LNCaP clone FGC (cell line): Measurements from ENCODE around the gene VSIG10L2.

Experiments
- DNase-seq: peaks from one replicate; pipeline ENCODE4 v3.0.0-alpha.2; 2011; ENCODE audit warnings: low read depth
- H3K4me3 ChIP-seq: 2 replicates; pipeline ENCODE4 v1.5.1; 2011; ENCODE audit warnings: mild to moderate bottlenecking, low read depth, low read length, control low read depth
- TF ChIP-seq, protein P1 (sequence below): IDR thresholded peaks from 2 replicates; pipeline ENCODE4 v1.5.1; 2012; ENCODE audit warnings: mild to moderate bottlenecking; ENCODE audit not compliant: control insufficient read depth, insufficient read depth; ENCODE audit errors: extremely low read depth

VSIG10L2 gene

DNA sequence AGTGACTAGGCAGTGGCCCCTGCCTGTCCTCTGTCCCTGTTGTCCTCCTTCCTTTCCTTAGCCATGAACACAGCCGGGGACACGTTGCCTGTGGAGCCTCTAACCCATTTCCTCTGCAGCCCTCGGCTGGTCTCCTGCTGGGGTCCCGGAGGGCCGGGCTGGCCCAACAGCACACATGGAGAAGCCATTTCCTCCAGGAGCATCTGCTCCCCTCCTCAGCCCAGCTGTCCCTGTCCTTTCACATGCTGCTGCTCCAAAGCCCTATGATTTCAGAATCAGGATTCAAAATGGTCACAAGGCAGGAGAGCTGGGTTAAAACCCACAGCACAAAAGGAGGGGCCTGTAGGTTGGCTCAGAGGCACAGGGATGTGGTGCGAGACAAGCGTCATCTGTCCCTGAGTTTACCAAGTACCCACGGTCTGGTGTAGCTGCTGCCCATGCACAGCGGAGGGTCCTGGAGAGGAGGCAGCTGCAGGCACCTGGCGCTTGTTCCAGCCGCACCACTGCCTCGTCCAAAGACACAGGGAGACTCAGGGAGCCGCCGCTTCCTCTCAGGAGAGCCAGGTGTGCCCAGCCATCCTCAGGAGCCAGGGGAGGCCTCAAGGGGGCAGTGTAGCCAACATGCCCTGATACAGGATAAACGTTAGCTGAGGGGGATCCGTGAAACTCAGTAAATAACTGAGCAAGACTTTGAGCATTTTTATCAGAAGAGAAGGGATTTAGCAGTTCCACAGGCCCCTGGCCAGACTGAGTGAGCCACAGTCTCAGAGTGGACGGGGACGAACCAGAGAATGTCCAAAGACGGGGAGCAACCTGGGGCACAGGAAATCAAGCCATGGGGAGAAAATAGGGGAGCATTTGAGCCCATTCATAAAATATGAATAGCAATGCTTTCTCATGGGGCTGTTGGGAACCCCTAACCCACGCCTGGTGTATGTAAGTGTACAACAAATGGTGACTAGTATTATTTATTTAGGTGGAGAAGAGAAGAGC lies 3.9 kb upstream of the VSIG10L2 start:
- DNase-seq = no peak
- H3K4me3 ChIP-seq = no peak overlapping the region
- TF ChIP-seq, protein P1, sequence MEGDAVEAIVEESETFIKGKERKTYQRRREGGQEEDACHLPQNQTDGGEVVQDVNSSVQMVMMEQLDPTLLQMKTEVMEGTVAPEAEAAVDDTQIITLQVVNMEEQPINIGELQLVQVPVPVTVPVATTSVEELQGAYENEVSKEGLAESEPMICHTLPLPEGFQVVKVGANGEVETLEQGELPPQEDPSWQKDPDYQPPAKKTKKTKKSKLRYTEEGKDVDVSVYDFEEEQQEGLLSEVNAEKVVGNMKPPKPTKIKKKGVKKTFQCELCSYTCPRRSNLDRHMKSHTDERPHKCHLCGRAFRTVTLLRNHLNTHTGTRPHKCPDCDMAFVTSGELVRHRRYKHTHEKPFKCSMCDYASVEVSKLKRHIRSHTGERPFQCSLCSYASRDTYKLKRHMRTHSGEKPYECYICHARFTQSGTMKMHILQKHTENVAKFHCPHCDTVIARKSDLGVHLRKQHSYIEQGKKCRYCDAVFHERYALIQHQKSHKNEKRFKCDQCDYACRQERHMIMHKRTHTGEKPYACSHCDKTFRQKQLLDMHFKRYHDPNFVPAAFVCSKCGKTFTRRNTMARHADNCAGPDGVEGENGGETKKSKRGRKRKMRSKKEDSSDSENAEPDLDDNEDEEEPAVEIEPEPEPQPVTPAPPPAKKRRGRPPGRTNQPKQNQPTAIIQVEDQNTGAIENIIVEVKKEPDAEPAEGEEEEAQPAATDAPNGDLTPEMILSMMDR = peak; percentile 90

DNA sequence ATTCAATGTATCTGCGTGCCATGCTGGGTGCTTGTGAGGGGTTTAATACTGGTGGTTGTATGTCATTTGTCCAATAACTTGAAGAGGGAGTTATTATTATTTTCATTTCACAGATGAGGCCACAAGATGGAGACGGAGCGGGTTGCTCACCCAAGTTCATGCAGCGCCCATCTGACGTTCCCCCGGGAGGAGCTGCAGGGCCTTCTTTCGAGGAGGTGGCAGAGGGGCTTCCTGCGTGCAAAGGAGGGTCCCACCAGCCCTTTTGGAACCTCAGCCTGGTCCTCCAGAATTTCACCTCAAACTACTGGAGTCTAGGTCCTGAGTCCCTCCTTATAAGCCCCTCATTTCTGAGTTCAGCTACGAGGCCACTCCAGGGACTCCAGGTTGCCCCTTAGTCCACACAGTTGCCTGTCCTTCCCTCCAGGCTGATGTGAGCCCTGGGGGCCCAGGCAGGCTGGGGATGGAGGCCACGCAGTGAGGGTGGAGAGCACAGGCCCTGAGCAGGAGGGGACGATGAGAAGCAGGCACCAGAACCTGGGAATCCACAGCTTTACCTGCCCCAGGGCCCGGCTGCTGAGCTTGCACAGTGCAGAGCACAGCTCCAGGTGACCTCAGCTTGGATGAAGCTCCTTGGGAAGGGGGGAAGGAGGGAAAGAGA lies 2.9 kb upstream of the VSIG10L2 start:
- no peak for DNase-seq
- TF ChIP-seq, protein P1 = no peak
- H3K4me3 ChIP-seq = no peak overlapping the region

DNA sequence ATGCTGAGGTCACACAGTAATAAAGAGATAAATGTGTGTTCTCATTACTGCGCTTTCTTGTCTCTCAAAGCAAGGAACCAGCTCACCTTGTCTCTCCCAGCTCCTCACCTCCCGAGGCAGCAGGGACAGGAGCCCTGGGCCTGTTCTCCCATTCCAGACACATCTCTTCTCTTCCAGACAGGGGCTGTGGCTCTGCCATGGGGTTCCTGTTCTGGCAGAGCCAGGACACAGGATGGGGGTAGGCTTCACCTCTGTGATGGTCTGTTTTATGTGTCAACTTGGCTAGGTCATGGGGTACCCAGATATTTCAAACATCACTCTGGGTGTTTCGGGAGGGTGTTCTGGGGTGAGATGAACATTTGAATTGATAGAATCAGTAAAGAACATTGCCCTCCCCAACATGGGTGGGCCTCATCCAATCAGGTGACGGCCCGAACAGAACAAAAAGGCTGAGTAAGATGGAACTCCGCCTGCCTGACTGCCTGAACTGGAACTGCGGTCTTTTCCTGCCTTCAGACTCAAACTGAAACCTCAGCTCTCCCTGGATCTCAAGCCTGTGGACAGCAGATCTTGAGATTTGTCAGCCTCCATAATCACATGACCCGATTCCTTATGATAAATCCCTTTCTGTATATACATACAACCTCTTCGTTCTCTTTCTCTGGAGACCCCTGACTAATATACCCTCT lies 2.0 kb upstream of the VSIG10L2 start:
- TF ChIP-seq, protein P1 = no peak
- no peak overlapping the region for H3K4me3 ChIP-seq
- no peak for DNase-seq

DNA sequence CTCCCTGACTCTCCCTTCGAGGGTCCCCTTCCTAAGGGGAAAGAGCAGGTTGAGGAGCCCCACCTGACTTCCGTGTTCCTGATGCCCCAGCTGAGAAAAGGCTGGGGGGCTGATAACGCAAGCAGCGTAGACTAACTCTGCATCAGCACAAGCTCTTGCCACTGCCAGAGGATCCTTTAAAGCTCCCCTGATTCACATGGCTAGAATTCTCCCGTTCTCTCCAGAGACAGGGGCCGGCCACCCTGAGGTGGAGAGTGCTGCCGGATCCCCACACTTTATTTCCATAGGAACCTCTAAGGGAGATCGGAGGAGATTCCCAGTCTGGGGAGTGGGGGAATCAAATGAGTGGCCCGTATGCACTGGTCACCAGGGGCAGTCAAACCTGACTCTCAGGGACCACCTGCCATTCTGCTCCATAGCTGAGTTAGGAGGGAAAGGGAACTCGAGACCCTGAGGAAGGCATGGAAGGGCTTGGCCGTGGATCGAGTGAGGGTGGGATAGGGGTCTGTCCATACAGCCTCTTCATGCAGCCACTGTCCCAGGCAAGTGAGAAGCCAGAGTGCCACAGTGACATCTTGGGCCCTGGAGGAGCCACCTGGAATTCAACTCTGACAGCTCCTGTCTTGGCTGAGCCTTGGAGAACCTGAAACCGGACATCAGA lies 1.4 kb upstream of the VSIG10L2 start:
- TF ChIP-seq, protein P1 = no peak
- no peak for DNase-seq
- H3K4me3 ChIP-seq = no peak overlapping the region

DNA sequence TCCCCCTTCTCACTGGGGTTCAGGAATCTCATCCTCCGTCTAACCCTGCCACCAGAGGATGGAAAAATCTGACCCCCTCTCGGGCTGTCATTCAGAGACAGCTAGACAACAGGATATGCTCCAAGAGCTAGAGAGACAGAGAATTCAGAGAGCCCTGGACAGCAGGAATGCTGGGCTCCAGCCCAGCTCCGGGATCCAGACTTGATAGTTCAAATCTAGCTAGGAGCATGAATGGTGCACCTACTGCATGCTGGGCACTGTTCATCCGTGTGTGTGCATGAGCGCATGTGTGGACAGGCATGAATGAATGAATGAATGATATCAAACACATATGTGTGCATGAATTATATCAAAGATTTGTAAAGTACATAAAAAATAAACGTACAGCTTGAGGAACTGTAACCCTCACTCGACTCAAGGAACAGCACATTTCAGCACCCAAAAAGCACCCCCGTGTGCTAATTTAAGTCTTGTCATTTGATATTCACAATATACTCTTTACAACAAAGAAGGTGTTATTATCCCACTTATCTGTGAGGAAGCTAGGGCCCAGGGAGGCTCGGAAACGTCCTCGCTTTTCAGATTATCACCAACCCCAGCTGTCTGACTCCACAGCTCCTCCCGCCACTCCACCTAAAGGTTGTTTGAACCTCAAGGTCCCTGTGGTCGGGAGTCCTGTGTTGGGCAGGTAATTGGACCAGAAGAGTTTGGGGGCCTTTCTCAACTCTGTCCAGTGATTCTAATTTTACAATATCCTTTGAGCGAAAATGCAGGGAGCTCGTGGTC lies 640 bp upstream of the VSIG10L2 start:
- no peak for DNase-seq
- TF ChIP-seq, protein P1 = no peak
- H3K4me3 ChIP-seq = no peak overlapping the region
